Lower leg skin (tissue), 3 donors: ENCODE data around the gene RGP1.

Experiments used
- CTCF ChIP-seq, 3 donors: fragments of 450-650 bp; IDR thresholded peaks; one replicate each; pipeline ENCODE4 v1.5.1; 2016; ENCODE audit warnings: antibody characterized with exemption in 3 of 3, mild to moderate bottlenecking in 3 of 3, moderate library complexity in 2 of 3
- POLR2A ChIP-seq, 2 donors: fragments of 450-650 bp; IDR thresholded peaks; one replicate each; pipeline ENCODE4 v1.6.1; 2016 to 2017; ENCODE audit warnings: antibody characterized with exemption in 2 of 2, mild to moderate bottlenecking in 1 of 2, moderate library complexity in 1 of 2

DNA sequence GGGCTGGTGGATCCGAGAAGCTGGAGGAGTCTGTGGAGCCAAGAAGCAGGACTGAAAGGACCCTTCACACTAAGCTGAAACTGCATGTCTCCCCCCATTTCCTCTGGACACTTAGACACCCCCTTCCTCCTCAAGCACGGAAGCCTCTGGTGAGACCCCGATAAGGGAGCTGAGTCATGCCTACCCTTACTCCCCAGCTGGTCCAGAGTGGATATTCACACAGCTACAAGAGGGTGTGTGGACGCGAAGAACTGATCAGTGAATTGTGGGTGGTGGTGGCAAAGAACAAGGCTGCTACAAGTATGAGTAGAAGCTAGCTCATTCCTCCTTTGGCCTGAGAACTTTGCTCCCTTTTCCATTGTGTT lies 21.4 kb upstream of the RGP1 start:
- no peak for TF ChIP-seq CTCF (IDR thresholded peaks at IDR 0.05)
- no peak for TF ChIP-seq POLR2A (IDR thresholded peaks at IDR 0.05)
